ENCODE results near the gene DPY19L1.

Gene DPY19L1

DNA sequence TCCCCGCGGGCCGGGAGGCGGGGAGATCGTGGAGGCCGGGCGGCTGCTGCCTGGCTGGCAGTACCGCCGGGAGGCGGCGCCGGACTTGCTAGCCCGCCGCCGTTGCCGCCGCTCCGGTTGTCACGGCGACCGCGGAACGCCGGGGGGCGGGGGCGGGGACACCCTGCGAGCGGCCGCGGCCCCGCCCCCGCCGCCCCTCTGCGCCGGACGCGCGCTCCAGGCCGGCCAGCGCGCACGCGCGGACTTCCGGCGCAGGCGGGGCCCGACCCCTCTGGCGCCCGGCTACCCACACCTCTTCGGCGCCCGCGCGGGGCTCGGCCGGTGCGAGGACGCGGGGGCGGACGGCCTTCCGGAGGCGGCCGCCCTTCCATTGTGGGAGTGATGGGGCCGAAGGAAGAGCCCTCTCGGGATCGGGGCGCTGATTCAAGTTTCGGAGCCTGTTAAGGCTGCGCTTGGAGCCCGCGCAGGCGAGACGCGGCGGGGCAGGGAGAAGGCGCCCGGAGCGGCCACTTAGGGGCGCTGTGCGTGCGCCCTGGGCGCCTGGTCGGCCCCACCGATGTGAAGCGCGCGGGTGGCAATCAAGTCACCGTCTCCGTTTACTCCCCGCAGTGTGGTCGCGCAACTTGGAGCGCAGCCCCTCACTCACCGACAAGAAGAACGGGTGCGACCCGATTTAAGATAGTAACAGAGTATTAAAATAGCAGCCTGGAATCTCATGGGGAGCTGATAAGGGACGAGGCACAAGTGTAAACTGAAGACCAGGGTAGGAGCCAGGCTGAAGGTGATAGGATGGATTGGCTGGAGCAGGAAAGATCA lies 449 bp upstream of the DPY19L1 start:
- TF ChIP-seq ZC3H10 (CRISPR knock-in tag; IDR thresholded peaks at IDR 0.05), result no peak
- TF ChIP-seq CSDC2 (CRISPR knock-in tag; IDR thresholded peaks at IDR 0.05), result peak; percentile 35; the same call in 1 of the 2 replicates
- peak; percentile 86 for ATAC-seq

DNA sequence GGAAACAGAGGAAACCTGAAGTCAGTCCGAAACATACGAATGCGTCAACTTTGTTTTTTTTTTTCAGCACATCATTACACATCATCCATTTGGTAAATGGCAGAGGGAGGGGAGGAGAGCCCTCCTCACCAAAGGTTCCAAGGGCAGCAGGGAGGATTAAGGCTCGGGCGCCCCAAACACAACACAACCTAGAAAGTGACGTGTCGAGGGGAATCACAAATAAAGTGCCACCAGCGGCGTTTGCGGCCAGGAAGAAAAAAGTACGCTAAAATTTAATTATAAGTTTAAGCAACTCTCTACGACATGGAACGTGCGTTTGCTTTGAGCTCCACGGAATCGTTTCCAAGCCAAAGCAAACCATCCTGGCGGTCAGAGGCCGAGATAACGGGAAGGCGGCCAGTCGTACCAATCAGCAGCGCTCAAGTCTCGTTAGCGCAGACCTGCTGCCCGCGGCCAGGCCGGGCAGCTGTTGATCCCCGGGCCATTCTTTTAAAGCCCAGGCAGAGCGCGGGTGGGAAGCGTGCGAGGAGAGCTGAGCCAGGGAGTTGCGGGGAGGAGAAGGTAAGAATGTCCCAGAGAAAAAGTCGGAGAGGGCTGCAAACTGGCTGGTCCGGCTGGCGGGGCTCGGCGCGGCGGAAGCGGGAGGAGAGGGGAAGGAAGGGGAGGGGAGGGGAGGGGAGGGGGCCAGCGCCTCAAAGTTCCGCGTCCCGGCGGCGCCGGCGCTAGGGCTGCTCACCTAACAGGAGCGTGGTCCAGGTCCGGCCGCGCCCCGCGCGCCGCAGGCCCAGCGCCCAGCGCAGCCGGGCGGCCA lies 719 bp downstream of the DPY19L1 start:
- TF ChIP-seq, protein P1, sequence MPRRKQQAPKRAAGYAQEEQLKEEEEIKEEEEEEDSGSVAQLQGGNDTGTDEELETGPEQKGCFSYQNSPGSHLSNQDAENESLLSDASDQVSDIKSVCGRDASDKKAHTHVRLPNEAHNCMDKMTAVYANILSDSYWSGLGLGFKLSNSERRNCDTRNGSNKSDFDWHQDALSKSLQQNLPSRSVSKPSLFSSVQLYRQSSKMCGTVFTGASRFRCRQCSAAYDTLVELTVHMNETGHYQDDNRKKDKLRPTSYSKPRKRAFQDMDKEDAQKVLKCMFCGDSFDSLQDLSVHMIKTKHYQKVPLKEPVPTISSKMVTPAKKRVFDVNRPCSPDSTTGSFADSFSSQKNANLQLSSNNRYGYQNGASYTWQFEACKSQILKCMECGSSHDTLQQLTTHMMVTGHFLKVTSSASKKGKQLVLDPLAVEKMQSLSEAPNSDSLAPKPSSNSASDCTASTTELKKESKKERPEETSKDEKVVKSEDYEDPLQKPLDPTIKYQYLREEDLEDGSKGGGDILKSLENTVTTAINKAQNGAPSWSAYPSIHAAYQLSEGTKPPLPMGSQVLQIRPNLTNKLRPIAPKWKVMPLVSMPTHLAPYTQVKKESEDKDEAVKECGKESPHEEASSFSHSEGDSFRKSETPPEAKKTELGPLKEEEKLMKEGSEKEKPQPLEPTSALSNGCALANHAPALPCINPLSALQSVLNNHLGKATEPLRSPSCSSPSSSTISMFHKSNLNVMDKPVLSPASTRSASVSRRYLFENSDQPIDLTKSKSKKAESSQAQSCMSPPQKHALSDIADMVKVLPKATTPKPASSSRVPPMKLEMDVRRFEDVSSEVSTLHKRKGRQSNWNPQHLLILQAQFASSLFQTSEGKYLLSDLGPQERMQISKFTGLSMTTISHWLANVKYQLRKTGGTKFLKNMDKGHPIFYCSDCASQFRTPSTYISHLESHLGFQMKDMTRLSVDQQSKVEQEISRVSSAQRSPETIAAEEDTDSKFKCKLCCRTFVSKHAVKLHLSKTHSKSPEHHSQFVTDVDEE (CRISPR knock-in tag; IDR thresholded peaks at IDR 0.05), result peak; percentile 59; the same call in 1 of the 2 replicates
- TF ChIP-seq SNAI2 (CRISPR knock-in tag; IDR thresholded peaks at IDR 0.05) (no peak), TCF4 (CRISPR knock-in tag; IDR thresholded peaks at IDR 0.05; ENCODE audit: borderline replicate concordance) (peak; percentile 29; the same call in 1 of the 2 replicates)
- ATAC-seq, result peak; percentile 68

DNA sequence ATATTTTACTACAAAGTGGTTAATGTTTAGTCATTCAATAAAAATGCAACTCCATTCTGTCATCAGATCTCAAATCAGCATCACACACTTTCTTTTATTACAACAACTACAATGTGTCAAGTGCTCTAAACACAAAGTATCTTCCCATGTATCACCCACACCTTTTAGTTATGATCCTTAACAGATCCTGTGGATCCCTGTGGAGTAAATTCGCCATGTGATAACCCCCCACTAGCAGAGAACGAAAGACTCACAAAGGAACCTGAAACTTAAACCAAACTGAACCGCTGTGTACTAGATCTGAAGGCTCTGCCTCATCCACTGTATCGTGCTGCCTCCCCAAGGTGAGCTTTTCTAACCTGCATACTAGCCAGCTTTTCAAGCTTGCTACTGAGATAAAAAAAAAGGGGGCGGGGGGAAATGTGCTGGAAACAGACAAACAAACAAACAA lies 1.7 kb downstream of the DPY19L1 start:
- peak; percentile 10; the same call in 1 of the 3 replicates for ATAC-seq

DNA sequence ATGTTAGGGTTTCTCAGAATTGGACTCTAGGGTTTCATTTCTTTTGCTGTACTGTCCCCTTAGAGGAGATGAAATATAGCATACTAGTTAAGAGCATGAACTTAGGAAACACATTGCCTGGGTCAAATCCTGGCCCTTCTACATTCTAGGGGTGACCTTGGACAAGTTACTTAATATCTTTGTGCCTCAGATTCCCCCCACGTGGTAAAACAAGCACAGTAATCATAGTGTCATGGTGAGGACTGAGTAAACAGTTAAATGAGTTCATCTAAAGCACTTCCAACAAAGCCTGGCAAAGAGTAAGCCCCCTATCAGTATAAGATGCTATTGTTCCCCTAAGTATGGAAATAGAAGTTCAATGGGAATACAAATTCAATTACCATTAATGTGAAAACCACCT lies 5.1 kb downstream of the DPY19L1 start:
- no peak for ATAC-seq
- TF ChIP-seq ZC3H10 (CRISPR knock-in tag; IDR thresholded peaks at IDR 0.05), result no peak
- TF ChIP-seq PPARA (CRISPR knock-in tag; IDR thresholded peaks at IDR 0.05; ENCODE audit: borderline replicate concordance), result no peak
- TF ChIP-seq TCF4 (CRISPR knock-in tag; IDR thresholded peaks at IDR 0.05; ENCODE audit: borderline replicate concordance), result no peak
- no peak for TF ChIP-seq ZNF565 (CRISPR knock-in tag; conservative IDR thresholded peaks at IDR 0.05; ENCODE audit: low read depth)
- TF ChIP-seq ESRRG (CRISPR knock-in tag; IDR thresholded peaks at IDR 0.05), result no peak
- no peak for TF ChIP-seq ZFP30 (CRISPR knock-in tag; IDR thresholded peaks at IDR 0.05)
- no peak for TF ChIP-seq SNAI2 (CRISPR knock-in tag; IDR thresholded peaks at IDR 0.05)
- TF ChIP-seq, protein P2, sequence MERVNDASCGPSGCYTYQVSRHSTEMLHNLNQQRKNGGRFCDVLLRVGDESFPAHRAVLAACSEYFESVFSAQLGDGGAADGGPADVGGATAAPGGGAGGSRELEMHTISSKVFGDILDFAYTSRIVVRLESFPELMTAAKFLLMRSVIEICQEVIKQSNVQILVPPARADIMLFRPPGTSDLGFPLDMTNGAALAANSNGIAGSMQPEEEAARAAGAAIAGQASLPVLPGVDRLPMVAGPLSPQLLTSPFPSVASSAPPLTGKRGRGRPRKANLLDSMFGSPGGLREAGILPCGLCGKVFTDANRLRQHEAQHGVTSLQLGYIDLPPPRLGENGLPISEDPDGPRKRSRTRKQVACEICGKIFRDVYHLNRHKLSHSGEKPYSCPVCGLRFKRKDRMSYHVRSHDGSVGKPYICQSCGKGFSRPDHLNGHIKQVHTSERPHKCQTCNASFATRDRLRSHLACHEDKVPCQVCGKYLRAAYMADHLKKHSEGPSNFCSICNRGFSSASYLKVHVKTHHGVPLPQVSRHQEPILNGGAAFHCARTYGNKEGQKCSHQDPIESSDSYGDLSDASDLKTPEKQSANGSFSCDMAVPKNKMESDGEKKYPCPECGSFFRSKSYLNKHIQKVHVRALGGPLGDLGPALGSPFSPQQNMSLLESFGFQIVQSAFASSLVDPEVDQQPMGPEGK (CRISPR knock-in tag; IDR thresholded peaks at IDR 0.05; ENCODE audit: borderline replicate concordance), result no peak
- no peak for TF ChIP-seq OSR1 (CRISPR knock-in tag; IDR thresholded peaks at IDR 0.05)
- TF ChIP-seq GLIS3 (CRISPR knock-in tag; IDR thresholded peaks at IDR 0.05), result no peak
- TF ChIP-seq ZNF8 (CRISPR knock-in tag; IDR thresholded peaks at IDR 0.05), result no peak
- no peak for TF ChIP-seq ARNTL (CRISPR knock-in tag; IDR thresholded peaks at IDR 0.05; ENCODE audit: borderline replicate concordance, low read depth)
- TF ChIP-seq ZNF70 (CRISPR knock-in tag; IDR thresholded peaks at IDR 0.05), result no peak
- no peak for TF ChIP-seq ISL1 (CRISPR knock-in tag; IDR thresholded peaks at IDR 0.05)
- TF ChIP-seq TOX (CRISPR knock-in tag; IDR thresholded peaks at IDR 0.05; ENCODE audit: borderline replicate concordance), result no peak

More for the DNA sequence above, 1.7 kb downstream of the DPY19L1 start:
- TF ChIP-seq, protein P3, sequence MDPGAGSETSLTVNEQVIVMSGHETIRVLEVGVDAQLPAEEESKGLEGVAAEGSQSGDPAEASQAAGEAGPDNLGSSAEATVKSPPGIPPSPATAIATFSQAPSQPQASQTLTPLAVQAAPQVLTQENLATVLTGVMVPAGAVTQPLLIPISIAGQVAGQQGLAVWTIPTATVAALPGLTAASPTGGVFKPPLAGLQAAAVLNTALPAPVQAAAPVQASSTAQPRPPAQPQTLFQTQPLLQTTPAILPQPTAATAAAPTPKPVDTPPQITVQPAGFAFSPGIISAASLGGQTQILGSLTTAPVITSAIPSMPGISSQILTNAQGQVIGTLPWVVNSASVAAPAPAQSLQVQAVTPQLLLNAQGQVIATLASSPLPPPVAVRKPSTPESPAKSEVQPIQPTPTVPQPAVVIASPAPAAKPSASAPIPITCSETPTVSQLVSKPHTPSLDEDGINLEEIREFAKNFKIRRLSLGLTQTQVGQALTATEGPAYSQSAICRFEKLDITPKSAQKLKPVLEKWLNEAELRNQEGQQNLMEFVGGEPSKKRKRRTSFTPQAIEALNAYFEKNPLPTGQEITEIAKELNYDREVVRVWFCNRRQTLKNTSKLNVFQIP (CRISPR knock-in tag; IDR thresholded peaks at IDR 0.05; ENCODE audit: borderline replicate concordance, low read depth), result no peak

DNA sequence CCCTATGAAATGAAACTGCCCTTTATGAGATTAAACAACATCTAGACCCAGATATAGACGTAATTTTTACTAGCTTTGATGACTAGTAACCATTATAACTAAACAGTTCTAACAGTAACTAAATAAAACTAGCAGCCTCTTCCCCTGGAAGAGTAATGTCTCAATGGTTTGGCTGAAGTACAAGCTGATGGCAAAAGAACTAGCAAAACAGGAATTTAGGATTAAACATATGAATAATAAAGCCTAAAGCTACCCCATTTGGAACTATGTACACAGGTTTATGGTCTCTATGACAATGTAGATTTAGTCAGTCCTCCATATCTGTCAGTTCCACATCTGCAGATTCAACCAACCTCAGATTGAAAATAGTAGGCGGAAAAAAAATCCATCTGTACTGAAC lies 6.4 kb downstream of the DPY19L1 start:
- TF ChIP-seq SNAI2 (CRISPR knock-in tag; IDR thresholded peaks at IDR 0.05) (no peak), ARNTL (CRISPR knock-in tag; IDR thresholded peaks at IDR 0.05; ENCODE audit: borderline replicate concordance, low read depth) (no peak), BACH2 (CRISPR knock-in tag; IDR thresholded peaks at IDR 0.05; ENCODE audit: borderline replicate concordance) (no peak), CSDC2 (CRISPR knock-in tag; IDR thresholded peaks at IDR 0.05) (no peak), TCF4 (CRISPR knock-in tag; IDR thresholded peaks at IDR 0.05; ENCODE audit: borderline replicate concordance) (no peak), ESRRG (CRISPR knock-in tag; IDR thresholded peaks at IDR 0.05) (no peak), ZNF70 (CRISPR knock-in tag; IDR thresholded peaks at IDR 0.05) (no peak)
- TF ChIP-seq, protein P4, sequence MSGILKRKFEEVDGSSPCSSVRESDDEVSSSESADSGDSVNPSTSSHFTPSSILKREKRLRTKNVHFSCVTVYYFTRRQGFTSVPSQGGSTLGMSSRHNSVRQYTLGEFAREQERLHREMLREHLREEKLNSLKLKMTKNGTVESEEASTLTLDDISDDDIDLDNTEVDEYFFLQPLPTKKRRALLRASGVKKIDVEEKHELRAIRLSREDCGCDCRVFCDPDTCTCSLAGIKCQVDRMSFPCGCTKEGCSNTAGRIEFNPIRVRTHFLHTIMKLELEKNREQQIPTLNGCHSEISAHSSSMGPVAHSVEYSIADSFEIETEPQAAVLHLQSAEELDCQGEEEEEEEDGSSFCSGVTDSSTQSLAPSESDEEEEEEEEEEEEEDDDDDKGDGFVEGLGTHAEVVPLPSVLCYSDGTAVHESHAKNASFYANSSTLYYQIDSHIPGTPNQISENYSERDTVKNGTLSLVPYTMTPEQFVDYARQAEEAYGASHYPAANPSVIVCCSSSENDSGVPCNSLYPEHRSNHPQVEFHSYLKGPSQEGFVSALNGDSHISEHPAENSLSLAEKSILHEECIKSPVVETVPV (CRISPR knock-in tag; IDR thresholded peaks at IDR 0.05), result no peak
- TF ChIP-seq, protein P5, sequence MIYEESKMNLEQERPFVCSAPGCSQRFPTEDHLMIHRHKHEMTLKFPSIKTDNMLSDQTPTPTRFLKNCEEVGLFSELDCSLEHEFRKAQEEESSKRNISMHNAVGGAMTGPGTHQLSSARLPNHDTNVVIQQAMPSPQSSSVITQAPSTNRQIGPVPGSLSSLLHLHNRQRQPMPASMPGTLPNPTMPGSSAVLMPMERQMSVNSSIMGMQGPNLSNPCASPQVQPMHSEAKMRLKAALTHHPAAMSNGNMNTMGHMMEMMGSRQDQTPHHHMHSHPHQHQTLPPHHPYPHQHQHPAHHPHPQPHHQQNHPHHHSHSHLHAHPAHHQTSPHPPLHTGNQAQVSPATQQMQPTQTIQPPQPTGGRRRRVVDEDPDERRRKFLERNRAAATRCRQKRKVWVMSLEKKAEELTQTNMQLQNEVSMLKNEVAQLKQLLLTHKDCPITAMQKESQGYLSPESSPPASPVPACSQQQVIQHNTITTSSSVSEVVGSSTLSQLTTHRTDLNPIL (CRISPR knock-in tag; IDR thresholded peaks at IDR 0.05; ENCODE audit: low read depth), result no peak
- ATAC-seq, result no peak

Data from SK-N-SH treated with all-trans-retinoic acid at 6 μM for 48 hours (cell line).